BLaER1 (cell line): Measurements from ENCODE around the gene ATP8A1.

Experiments used
- H3K27ac ChIP-seq: shearing (Covaris generic); formaldehyde crosslinking; 2 replicates; pipeline ENCODE4 v1.8.1; 2022
- H3K27me3 ChIP-seq: shearing (Covaris generic); formaldehyde crosslinking; 2 replicates; pipeline ENCODE4 v1.8.1; 2022
- H3K36me3 ChIP-seq: shearing (Covaris generic); formaldehyde crosslinking; 2 replicates; pipeline ENCODE4 v1.8.1; 2022
- H3K4me1 ChIP-seq: shearing (Covaris generic); formaldehyde crosslinking; 2 replicates; pipeline ENCODE4 v1.8.1; 2022
- H3K4me2 ChIP-seq: shearing (Covaris generic); formaldehyde crosslinking; 2 replicates; pipeline ENCODE4 v1.8.1; 2022
- H3K4me3 ChIP-seq: shearing (Covaris generic); formaldehyde crosslinking; 2 replicates; pipeline ENCODE4 v1.8.1; 2022
- H3K9ac ChIP-seq: shearing (Covaris generic); formaldehyde crosslinking; 2 replicates; pipeline ENCODE4 v1.8.1; 2022
- H3K9me3 ChIP-seq: shearing (Covaris generic); formaldehyde crosslinking; 2 replicates; pipeline ENCODE4 v1.8.1; 2022
- H4K20me1 ChIP-seq: shearing (Covaris generic); formaldehyde crosslinking; 2 replicates; pipeline ENCODE4 v1.8.1; 2022
- Cebpa-rat ChIP-seq: shearing (Covaris generic); IDR thresholded peaks from 2 replicates; pipeline ENCODE4 v1.8.1; 2022

ATP8A1 gene

DNA sequence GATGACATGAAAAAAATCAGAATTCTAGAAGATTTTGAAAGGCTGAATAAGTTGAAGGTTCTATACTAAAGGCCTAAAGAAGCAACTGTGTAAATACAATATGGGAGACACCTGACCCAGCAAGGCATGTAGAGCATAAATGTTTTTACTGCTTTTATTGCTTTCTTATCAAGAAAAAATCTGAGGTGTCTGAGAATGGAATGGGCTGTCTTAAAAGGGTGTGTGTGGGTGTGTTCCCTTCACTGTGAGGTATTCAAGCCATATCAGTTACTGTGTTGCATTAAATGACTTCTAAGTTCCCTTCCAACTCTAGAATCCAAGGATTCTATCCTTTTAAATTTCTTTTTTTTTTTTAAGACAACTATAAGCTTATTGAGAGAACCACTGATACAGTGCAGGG, 15.7 kb downstream of the ATP8A1 start:
- no peak for TF ChIP-seq Cebpa-rat
- no peak overlapping the region for H3K4me3 ChIP-seq
- H3K36me3 ChIP-seq: no peaks in the 10 kb centered on the region; the same call in 1 of the 2 replicates
- peak overlapping the region; percentile 83 for H3K4me2 ChIP-seq
- no peaks in the 10 kb centered on the region; the same call in 1 of the 2 replicates for H3K9me3 ChIP-seq
- peak overlapping the region; percentile 77 for H3K27ac ChIP-seq
- no peaks in the 10 kb centered on the region for H3K27me3 ChIP-seq
- no peak overlapping the region; the same call in 1 of the 2 replicates for H3K9ac ChIP-seq
- 0 out of 2 replicates have a peak, but pooled peaks cover 6% of the 10 kb centered on the region for H4K20me1 ChIP-seq
- H3K4me1 ChIP-seq: peaks cover 97% of the 10 kb centered on the region

DNA sequence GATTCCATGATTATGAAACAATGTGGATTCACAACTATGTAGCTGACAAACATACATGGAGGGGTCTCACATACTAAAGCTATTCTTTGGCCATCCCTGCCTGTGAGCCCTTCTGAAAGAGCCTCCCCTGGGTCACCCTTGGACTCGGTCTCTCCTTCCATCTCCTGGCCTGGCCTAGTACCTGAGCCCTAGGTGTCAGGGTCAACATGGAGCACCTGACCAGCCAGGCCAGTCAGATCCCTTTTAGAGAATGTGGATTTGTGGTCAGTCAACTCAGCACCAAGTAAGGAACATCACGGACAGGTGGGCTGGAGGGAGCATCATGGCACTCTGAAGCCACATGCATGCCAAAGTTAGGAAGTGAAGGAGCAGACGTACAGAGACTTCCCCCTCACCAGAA, 16.3 kb downstream of the ATP8A1 start:
- Histone ChIP-seq H4K20me1 (0 out of 2 replicates have a peak, but pooled peaks cover under 1% of the 10 kb centered on the region), H3K9ac (no peak overlapping the region; the same call in 1 of the 2 replicates), H3K27ac (peak overlapping the region; percentile 77)

DNA sequence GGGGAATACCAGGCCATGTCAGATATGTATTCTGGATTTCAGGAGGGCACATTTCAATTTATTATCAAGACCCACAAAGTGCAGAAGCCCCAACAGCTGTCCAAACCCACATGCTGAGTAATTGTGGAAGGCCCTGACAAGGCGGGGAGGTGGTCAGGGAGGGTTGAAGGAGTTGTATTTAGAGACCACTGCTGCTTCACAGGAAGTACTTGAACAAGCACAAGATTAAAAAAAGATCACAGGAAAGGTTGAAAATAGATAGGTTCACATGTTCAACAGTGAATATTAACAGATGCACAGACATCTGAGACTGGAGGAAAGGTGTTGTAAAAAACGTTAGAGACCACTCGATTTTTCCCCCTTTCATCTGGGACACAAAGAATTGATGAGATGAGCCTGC, 17.9 kb downstream of the ATP8A1 start:
- Histone ChIP-seq H3K36me3 (no peaks in the 10 kb centered on the region), H3K4me3 (peak overlapping the region; percentile 20; the same call in 1 of the 2 replicates), H3K27ac (peak overlapping the region; percentile 77), H3K27me3 (no peaks in the 10 kb centered on the region), H3K4me1 (peaks cover 99% of the 10 kb centered on the region), H3K9ac (peak overlapping the region; percentile 56), H3K4me2 (peak overlapping the region; percentile 83), H3K9me3 (no peaks in the 10 kb centered on the region), H4K20me1 (no peaks in the 10 kb centered on the region)
- no peak for TF ChIP-seq Cebpa-rat

More for the DNA sequence above, 16.3 kb downstream of the ATP8A1 start:
- Histone ChIP-seq H3K9me3 (no peaks in the 10 kb centered on the region), H3K27me3 (no peaks in the 10 kb centered on the region), H3K4me2 (peak overlapping the region; percentile 83), H3K4me3 (no peak overlapping the region), H3K36me3 (no peaks in the 10 kb centered on the region), H3K4me1 (peaks cover 99% of the 10 kb centered on the region)
- TF ChIP-seq Cebpa-rat: no peak

DNA sequence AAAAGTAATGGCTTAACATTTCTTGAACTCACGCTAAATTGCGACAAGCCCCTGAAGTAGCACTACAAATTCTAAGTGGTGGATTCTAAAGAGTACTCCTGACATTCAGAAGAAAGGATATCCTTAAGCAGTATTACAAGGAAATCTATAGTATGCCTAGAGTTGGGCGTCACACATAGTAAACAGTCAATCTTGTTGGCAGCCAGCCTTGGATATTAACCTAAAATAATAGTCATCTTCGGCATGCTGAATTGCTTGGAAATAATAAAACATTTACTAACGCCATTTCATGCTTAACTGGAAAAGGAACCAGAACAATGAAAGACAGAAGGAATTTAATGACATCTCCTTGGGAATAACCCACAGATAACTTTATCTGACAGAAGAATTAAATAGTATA, 18.6 kb downstream of the ATP8A1 start:
- Histone ChIP-seq H3K9ac (peak overlapping the region; percentile 56; the same call in 1 of the 2 replicates), H3K9me3 (no peaks in the 10 kb centered on the region), H3K4me3 (peak overlapping the region; percentile 20; the same call in 1 of the 2 replicates), H4K20me1 (no peaks in the 10 kb centered on the region), H3K27ac (peak overlapping the region; percentile 77), H3K27me3 (no peaks in the 10 kb centered on the region), H3K4me2 (peak overlapping the region; percentile 83), H3K4me1 (peaks cover 99% of the 10 kb centered on the region), H3K36me3 (no peaks in the 10 kb centered on the region)
- TF ChIP-seq Cebpa-rat: no peak

- Histone ChIP-seq H3K4me1 (peaks cover 99% of the 10 kb centered on the region), H3K9me3 (no peaks in the 10 kb centered on the region), H4K20me1 (no peaks in the 10 kb centered on the region), H3K27me3 (no peaks in the 10 kb centered on the region), H3K9ac (no peak overlapping the region), H3K4me2 (peak overlapping the region; percentile 83), H3K27ac (peak overlapping the region; percentile 77), H3K4me3 (no peak overlapping the region), H3K36me3 (no peaks in the 10 kb centered on the region)
- no peak for TF ChIP-seq Cebpa-rat
These were observed 19.0 kb downstream of the ATP8A1 start for GRCh38 chr4:42637867-42638266.

DNA sequence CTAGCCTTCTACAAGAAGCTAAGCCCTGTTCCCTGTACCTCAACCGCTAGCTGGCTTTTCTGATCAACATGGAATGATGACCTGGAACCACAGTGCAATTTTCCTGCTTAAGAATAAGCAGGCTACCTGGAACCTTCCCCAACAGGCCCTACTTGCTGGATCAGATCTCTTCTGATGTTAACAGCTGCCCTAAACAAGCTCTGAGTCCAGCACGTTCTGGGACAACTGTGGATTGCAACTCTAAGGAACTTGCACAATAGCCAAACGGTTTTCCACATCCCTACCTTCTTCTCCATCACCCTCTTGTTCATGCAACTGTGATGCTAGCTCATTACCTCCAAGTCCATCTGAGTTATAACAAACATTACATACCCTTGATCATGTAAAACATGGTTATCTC, 19.8 kb downstream of the ATP8A1 start:
- peak overlapping the region; percentile 64 for H3K27ac ChIP-seq

DNA sequence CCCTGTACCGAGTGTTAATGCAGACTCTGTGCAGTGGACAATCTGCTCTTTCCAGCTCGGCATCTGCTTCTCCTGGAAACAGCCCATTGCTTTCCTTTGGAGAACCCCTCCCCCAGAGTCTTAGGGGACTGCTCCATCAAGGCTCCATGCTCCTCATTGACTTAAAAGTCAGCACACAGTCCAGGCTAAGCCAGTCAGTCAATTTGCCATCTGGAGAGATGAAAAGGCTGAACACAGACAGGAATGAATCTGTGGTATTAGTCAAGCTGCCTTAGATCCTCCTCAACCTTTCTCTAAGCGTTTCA, 20.3 kb downstream of the ATP8A1 start:
- peaks cover 97% of the 10 kb centered on the region for H3K4me1 ChIP-seq

More for the DNA sequence above, 19.8 kb downstream of the ATP8A1 start:
- no peaks in the 10 kb centered on the region for H3K36me3 ChIP-seq
- no peaks in the 10 kb centered on the region for H3K27me3 ChIP-seq
- no peak overlapping the region for H3K4me3 ChIP-seq
- H3K4me1 ChIP-seq: peaks cover 99% of the 10 kb centered on the region
- H3K4me2 ChIP-seq: peak overlapping the region; percentile 83
- H3K9me3 ChIP-seq: no peaks in the 10 kb centered on the region
- H3K9ac ChIP-seq: no peak overlapping the region
- no peaks in the 10 kb centered on the region for H4K20me1 ChIP-seq
- no peak for TF ChIP-seq Cebpa-rat

DNA sequence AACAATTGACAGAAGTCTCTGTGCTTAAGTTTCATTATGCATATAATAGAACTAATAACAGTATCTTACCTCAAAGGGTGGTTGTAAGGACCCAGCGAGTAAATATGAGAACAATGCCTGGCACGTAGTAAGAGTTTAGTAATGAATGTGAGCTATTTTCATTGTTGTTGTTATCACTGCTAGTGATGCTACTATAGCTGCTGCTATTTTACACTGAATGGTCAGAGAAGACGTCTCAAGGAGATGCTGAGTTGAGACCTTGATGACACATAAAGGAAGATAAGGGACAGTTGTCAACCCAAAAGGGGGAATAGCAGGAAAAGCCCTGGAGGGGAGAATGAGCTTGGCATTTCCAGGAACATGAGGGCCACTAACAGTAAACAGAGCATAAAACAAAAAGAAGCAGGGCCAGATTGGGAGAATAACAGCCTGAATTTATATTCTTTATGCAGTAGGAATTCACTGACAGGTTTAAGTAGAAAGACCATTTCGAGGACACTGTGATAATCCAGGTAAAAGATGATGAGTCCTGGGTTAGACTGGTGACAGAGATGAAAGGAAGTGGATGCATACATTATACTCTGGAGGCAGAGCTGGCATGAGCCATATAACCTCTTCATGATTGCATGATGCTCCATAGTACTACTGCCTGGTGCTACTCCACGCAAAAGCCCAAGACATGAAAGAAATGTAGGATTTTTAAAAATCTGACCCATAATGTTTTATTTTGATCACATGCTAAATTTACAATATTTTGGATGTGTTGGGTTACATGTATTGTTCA, 23.1 kb downstream of the ATP8A1 start:
- Histone ChIP-seq H3K4me2 (peak overlapping the region; percentile 78), H3K27me3 (no peaks in the 10 kb centered on the region), H3K27ac (peak overlapping the region; percentile 54; the same call in 1 of the 2 replicates), H3K9me3 (no peaks in the 10 kb centered on the region), H3K4me1 (peaks cover 76% of the 10 kb centered on the region), H3K36me3 (no peaks in the 10 kb centered on the region; the same call in none of the 2 replicates), H3K9ac (no peak overlapping the region), H4K20me1 (no peaks in the 10 kb centered on the region), H3K4me3 (no peak overlapping the region)
- TF ChIP-seq Cebpa-rat: no peak

More for the DNA sequence above, 20.3 kb downstream of the ATP8A1 start:
- H3K4me2 ChIP-seq: peak overlapping the region; percentile 83
- H3K4me3 ChIP-seq: no peak overlapping the region
- H3K9ac ChIP-seq: no peak overlapping the region
- H4K20me1 ChIP-seq: no peaks in the 10 kb centered on the region
- H3K27ac ChIP-seq: peak overlapping the region; percentile 64
- no peaks in the 10 kb centered on the region for H3K9me3 ChIP-seq
- H3K36me3 ChIP-seq: no peaks in the 10 kb centered on the region; the same call in 1 of the 2 replicates
- H3K27me3 ChIP-seq: no peaks in the 10 kb centered on the region
- no peak for TF ChIP-seq Cebpa-rat

DNA sequence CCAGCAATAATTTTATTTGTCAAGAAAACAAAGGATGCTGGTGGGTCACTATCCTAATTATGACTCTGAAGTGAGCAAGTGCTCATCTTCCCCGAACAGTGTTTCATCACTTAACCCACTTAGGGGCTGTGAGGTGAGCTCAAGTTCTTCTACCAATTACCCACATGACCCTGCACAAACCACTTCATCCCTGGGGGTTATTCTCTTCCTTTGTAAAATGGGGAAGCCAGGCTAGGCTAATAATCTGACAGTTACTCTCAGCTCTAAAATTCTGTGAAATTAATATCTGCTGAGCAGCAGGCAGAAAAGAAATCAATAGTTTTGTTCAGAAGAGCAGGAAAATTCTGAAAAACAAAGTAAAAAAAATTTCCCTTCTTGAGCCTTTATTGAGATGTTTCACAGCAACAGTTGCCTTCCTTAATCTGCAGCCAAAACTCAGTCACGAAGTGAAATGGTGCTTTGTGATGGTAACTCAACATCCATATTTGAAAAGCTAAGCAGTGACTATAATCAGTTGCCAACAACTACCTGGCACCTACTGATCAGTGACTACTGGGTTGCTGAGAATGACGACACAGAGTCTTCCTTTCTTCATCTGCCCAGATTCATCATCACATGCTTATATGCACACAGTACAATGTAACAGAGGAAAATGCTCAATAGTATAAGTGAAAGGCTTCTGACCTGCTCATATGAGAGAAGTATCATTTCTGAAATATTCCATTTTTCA, 24.1 kb downstream of the ATP8A1 start:
- peak overlapping the region; percentile 78 for H3K4me2 ChIP-seq
- H3K27ac ChIP-seq: peak overlapping the region; percentile 54

More for the DNA sequence above, 24.1 kb downstream of the ATP8A1 start:
- Histone ChIP-seq H4K20me1 (no peaks in the 10 kb centered on the region), H3K9ac (peak overlapping the region; percentile 67; the same call in 1 of the 2 replicates), H3K4me3 (0 out of 2 replicates have a peak overlapping the region, but pooled peaks have one; percentile 22), H3K9me3 (no peaks in the 10 kb centered on the region), H3K4me1 (peaks cover 76% of the 10 kb centered on the region), H3K27me3 (no peaks in the 10 kb centered on the region), H3K36me3 (no peaks in the 10 kb centered on the region; the same call in none of the 2 replicates)
- no peak for TF ChIP-seq Cebpa-rat
